HCEC 1CT (cell line): Measurements from ENCODE around the gene RUNX3.

Experiments used
- DNase-seq: peaks from one replicate; pipeline ENCODE4 v3.0.0-alpha.2; 2017

RUNX3 gene

GRCh38 chr1:24859063-24860010, 70.7 kb downstream of the RUNX3 start:
- no peak for DNase-seq

DNA sequence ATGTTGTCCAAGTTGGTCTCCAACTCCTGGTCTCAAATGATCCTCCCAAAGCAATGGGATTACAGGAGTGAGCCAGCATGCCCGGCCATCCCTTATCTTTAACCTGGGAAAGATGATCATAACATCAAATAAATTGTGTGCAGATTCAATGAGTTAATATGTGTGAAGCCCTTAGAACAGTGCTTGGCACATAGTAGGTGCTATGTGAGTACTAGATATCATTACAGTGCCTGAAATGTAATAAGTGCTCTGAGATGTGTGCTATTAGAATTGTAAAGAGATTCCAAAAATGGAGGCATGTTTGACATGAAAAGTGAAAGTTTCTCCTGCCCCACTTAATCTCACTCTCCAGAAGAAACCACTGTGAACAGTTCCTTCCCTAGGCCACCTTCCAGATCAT, 71.8 kb downstream of the RUNX3 start:
- no peak for DNase-seq

DNA sequence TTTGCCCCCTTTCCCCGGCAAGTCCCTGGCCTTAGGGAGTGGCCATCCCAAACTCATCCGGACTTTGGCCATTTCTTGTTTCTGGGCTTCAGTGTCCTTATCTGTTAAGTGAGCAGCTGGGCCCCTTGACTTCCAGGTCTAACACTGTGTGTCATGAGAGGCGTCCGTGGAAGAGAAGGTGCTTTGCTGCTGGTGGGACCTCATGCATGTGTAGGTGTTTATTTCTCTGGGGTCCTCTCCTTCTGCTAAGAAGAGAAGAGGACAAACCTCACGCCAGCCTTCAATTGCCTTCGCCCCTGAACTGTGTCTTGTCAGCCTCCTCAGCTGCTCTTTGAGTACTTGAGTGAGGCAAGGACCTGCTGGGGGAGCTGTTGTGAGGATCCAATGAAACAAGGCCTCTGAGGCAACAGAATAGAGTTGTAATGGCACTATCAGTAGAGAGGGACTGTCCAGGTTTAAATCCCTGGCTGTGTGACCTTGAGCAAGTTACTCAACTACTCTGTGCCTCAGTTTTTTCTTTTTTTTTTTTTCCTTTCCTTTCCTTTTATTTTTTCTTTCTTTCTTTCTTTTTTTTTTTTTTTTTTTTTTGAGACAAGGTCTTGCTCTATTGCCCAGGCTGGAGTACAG, 72.5 kb downstream of the RUNX3 start:
- no peak for DNase-seq

- no peak for DNase-seq
Measured at GRCh38 chr1:24856787-24857506, 73.1 kb downstream of the RUNX3 start.

GRCh38 chr1:24855474-24855873, 74.6 kb downstream of the RUNX3 start:
- no peak for DNase-seq

GRCh38 chr1:24853649-24854048, 76.4 kb downstream of the RUNX3 start:
- DNase-seq = no peak

DNA sequence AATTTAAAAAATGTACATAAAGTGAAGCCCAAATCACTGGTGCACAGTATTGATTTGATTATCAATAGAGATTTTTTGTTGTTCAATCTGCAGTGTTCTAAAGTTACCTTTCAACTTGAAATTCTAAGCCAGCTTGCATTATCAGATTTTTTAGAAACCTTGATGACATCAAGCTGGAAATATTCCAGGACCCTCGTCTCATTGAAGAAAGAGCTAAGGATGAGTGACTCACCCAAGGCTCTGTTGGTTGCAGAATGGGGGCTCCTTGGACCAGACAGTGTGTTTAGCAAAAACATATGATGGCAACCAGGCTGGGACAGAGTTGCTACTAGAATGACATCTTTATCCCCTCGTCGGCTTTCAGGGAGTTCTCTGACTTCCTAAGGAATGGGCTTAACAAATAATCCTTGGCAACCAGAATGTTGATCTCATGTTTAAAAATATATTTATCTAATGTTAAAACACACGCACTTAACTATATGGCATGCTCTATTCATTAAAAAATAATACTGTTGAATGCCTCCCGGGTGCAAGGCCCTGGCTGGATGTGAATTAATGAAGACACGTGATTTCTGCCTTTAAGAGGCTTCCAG, 79.7 kb downstream of the RUNX3 start:
- DNase-seq = no peak

DNA sequence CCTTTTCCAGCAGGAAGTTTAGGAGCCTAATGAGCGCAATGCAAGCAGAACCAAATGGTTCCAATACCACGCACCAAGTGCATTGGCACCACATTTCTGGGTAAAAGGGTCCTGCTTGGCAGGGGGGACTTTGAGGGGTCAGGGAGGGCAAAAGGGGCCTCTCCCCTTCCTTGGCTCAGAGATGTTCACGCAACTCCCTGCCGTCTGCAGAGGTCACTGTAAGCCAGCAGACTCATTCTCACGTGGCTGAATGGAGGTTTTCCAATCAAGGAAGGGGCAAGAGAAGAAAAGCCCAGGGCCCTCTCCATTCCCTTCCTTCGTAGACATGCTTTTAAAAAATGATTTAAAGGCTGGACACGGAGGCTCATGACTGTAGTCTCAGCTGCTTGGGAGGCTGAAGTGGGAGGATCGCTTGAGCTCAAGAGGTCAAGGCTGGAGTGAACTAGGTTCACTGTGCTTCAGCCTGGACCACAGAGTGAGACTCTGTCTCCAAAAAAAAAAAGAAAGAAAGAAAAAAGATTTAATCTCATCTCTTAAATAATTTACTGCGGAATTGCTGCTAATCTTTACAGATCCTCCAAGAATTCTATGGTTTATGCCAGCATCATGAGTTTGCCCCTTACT, 80.3 kb downstream of the RUNX3 start:
- no peak for DNase-seq
